Thyroid gland (tissue), 4 donors: ENCODE results near the gene PAPPA2. TPM values are rescaled to one million over a fixed set of nuclear protein-coding genes. Genes with fewer than 3 reads are reported as not detected.
"Not testable (repeated sequence)": the region's sequence is repeated elsewhere in the genome, so short reads cannot be mapped to it uniquely, and the experiment has no call there.

Source experiments
- DNase-seq, 2 donors: peaks; one replicate each; pipeline ENCODE4 v3.0.0-alpha.2; 2019
- H3K27ac ChIP-seq, 3 donors: fragments of 200-600 bp; sonication (generic); 1 replicate in 2 of 3; 2 replicates in 1 of 3; pipeline ENCODE4 v1.5.1; 2016 to 2019; ENCODE audit warnings: mild to moderate bottlenecking in 1 of 3, moderate library complexity in 1 of 3
- H3K27me3 ChIP-seq: fragments of 200-600 bp; sonication (generic); one replicate; pipeline ENCODE4 v1.5.1; 2019
- H3K36me3 ChIP-seq, 2 donors: fragments of 200-600 bp; sonication (generic); one replicate each; pipeline ENCODE4 v1.5.1; 2016 to 2019
- H3K4me1 ChIP-seq, 2 donors: fragments of 200-600 bp; sonication (generic); one replicate each; pipeline ENCODE4 v1.5.1; 2017 to 2019
- H3K4me3 ChIP-seq, 3 donors: fragments of 200-600 bp; sonication (generic); replicated peaks in 1 of 3; 1 replicate in 2 of 3; 2 replicates in 1 of 3; pipeline ENCODE4 v1.5.1; 2016; ENCODE audit warnings: mild to moderate bottlenecking in 1 of 3
- H3K9me3 ChIP-seq: fragments of 200-600 bp; sonication (generic); one replicate; pipeline ENCODE4 v1.5.1; 2017
- CTCF ChIP-seq, 6 experiments: fragments of 200-600 bp in 3 of 6; fragments of 450-650 bp in 3 of 6; sonication (generic) in 3 of 6; IDR thresholded peaks; one replicate each; pipeline ENCODE4 v1.5.1; 2016 to 2019; ENCODE audit warnings: antibody characterized with exemption in 6 of 6, mild to moderate bottlenecking in 2 of 6, inconsistent platforms in 1 of 6, moderate library complexity in 1 of 6
- POLR2A ChIP-seq, 2 donors: fragments of 450-650 bp; IDR thresholded peaks; one replicate each; pipeline ENCODE4 v1.6.1; 2017; ENCODE audit warnings: antibody characterized with exemption in 2 of 2, mild to moderate bottlenecking in 2 of 2, moderate library complexity in 1 of 2
- WGBS, 2 donors: methylation state at CpG; one replicate each; pipeline ENCODE4 v1.1.5; 2017; 5-methylcytosine and 5-hydroxymethylcytosine counted together
- intact Hi-C: fragments of 100-400 bp; cut with DNase I; formaldehyde crosslinking; loops from one replicate; pipeline ENCODE4 v1.15.1; 2023
- total RNA-seq, 4 donors: library from RNA; depleted of rRNA; stranded (reverse); fragments of >200 nt; gene quantifications; one replicate each; pipeline ENCODE4 v1.2.3, GENCODE V29; 2016

The PAPPA2 gene
- total RNA-seq, 4 donors from 2014 or later, result 1.1 to 2.7 (median 1.6) TPM

GRCh38 chr1:176617881-176618280 is 154.9 kb downstream of the PAPPA2 start:
- no peaks in the 10 kb centered on the region for H3K4me1 ChIP-seq
- no peak overlapping the region for H3K4me3 ChIP-seq
- H3K27ac ChIP-seq, result no peak overlapping the region
- TF ChIP-seq CTCF (IDR thresholded peaks at IDR 0.05), result no peak
- TF ChIP-seq POLR2A (IDR thresholded peaks at IDR 0.05), result no peak
- intact Hi-C loops, result no loop called here
- no peaks in the 10 kb centered on the region for H3K27me3 ChIP-seq
- DNase-seq, result no peak
- no peaks in the 10 kb centered on the region for H3K9me3 ChIP-seq
- H3K36me3 ChIP-seq, result no peaks in the 10 kb centered on the region

- Histone ChIP-seq H3K4me1 (no peaks in the 10 kb centered on the region), H3K9me3 (no peaks in the 10 kb centered on the region), H3K27me3 (no peaks in the 10 kb centered on the region), H3K4me3 (no peak overlapping the region), H3K36me3 (no peaks in the 10 kb centered on the region), H3K27ac (no peak overlapping the region)
- 30 to 46% methylated on average over 1 of the region's 1 CpG for WGBS, 2 donors
- no peak for TF ChIP-seq CTCF (IDR thresholded peaks at IDR 0.05)
- no peak for TF ChIP-seq POLR2A (IDR thresholded peaks at IDR 0.05)
- intact Hi-C loops, result no loop called here
- DNase-seq, result no peak
These were observed 156.3 kb downstream of the PAPPA2 start for GRCh38 chr1:176619261-176619660.

GRCh38 chr1:176625365-176625764 is 162.4 kb downstream of the PAPPA2 start:
- no peak overlapping the region for H3K27ac ChIP-seq
- H3K9me3 ChIP-seq, result no peaks in the 10 kb centered on the region
- intact Hi-C loops, result no loop called here
- no peaks in the 10 kb centered on the region for H3K4me1 ChIP-seq
- no peaks in the 10 kb centered on the region for H3K27me3 ChIP-seq
- 85 to 91% methylated on average over 3 of the region's 3 CpGs for WGBS, 2 donors
- no peak overlapping the region for H3K4me3 ChIP-seq
- H3K36me3 ChIP-seq, result no peaks in the 10 kb centered on the region
- no peak for TF ChIP-seq POLR2A (IDR thresholded peaks at IDR 0.05)
- no peak for TF ChIP-seq CTCF (IDR thresholded peaks at IDR 0.05)
- no peak for DNase-seq

GRCh38 chr1:176626572-176627061 is 163.6 kb downstream of the PAPPA2 start:
- H3K9me3 ChIP-seq, result no peaks in the 10 kb centered on the region
- no peak overlapping the region for H3K4me3 ChIP-seq
- no peaks in the 10 kb centered on the region for H3K36me3 ChIP-seq
- no peak for DNase-seq
- 63 to 69% methylated on average over 4 of the region's 4 CpGs for WGBS, 2 donors
- TF ChIP-seq POLR2A (IDR thresholded peaks at IDR 0.05), result no peak
- TF ChIP-seq CTCF (IDR thresholded peaks at IDR 0.05), result no peak
- H3K27me3 ChIP-seq, result no peaks in the 10 kb centered on the region
- H3K4me1 ChIP-seq, result no peaks in the 10 kb centered on the region
- no peak overlapping the region for H3K27ac ChIP-seq
- intact Hi-C loops, result no loop called here

- 81 to 83% methylated on average over 2 of the region's 2 CpGs for WGBS, 2 donors
- no peaks in the 10 kb centered on the region for H3K9me3 ChIP-seq
- H3K27ac ChIP-seq, result no peak overlapping the region
- H3K36me3 ChIP-seq, result no peaks in the 10 kb centered on the region
- H3K27me3 ChIP-seq, result no peaks in the 10 kb centered on the region
- intact Hi-C loops, result no loop called here
- H3K4me1 ChIP-seq, result no peaks in the 10 kb centered on the region
- DNase-seq, result no peak
- H3K4me3 ChIP-seq, result no peak overlapping the region
- TF ChIP-seq POLR2A (IDR thresholded peaks at IDR 0.05) (no peak), CTCF (IDR thresholded peaks at IDR 0.05) (no peak)
These were observed 165.8 kb downstream of the PAPPA2 start for GRCh38 chr1:176628775-176629174.

- H3K27ac ChIP-seq, intact Hi-C loops, H3K36me3 ChIP-seq: not testable (repeated sequence)
These were observed 171.8 kb downstream of the PAPPA2 start for GRCh38 chr1:176634733-176635132.

More at GRCh38 chr1:176634733-176635132, 171.8 kb downstream of the PAPPA2 start:
- not testable (repeated sequence) for DNase-seq, H3K4me3 ChIP-seq, H3K27me3 ChIP-seq, H3K4me1 ChIP-seq, H3K9me3 ChIP-seq
